DMS 273 (cell line): ENCODE results near the gene PHF3.
A peak's percentile ranks its signal among the peaks of the same experiment; 100 is the strongest.

Experiments used
- DNase-seq: peaks from one replicate; lab custom pipeline; 2025; ENCODE audit not compliant: unreplicated experiment; lab: John Stamatoyannopoulos, UW

Gene PHF3

GRCh38 chr6:63635588-63636517, at the start of gene PHF3:
Gene PHF3 (plus strand): TSS chr6:63635802. CDS start chr6:63646552, 10,750 bp downstream.
- peak; percentile 98 for DNase-seq

DNA sequence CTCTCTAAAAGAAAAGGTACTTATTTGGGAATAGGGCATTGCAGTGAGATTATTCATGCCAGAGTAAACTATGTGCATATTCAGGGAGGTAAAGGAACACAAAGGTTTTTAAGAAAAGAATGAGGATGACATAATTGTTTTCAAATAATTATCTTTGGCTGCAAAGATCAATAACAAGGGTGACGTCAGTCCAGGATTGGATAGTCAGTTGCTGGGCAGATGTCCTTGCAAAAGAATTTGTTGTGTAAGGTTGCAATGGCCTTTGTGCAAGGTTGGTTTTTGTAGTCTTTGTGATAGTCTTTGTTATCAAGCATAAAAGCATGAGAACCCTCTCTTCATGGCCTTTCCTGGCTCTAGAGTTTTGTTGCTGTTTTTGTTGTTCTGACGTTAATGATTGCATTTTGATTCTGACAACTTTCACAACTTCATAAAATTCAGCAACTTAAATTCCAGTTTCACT, 45.6 kb upstream of the PHF3 start:
- no peak for DNase-seq

DNA sequence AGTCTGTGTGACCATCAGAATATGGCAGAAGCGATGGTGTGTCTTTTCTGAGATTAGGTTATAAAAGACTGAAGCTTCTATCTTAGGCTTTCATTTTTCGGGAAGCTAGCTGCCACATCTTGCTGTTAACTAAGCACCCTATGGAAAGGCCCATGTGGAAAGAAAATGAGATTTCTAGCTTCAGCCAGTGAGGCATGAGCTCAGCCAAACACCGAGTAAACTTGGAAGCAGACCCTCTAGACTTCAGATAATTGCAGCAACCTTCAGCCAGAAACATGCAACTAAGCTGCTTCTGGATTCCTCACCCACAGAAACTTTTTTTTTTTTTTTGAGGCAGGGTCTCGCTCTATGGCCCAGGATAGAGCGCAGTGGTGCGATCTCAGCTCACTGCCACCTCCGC, 42.7 kb upstream of the PHF3 start:
- DNase-seq: no peak

DNA sequence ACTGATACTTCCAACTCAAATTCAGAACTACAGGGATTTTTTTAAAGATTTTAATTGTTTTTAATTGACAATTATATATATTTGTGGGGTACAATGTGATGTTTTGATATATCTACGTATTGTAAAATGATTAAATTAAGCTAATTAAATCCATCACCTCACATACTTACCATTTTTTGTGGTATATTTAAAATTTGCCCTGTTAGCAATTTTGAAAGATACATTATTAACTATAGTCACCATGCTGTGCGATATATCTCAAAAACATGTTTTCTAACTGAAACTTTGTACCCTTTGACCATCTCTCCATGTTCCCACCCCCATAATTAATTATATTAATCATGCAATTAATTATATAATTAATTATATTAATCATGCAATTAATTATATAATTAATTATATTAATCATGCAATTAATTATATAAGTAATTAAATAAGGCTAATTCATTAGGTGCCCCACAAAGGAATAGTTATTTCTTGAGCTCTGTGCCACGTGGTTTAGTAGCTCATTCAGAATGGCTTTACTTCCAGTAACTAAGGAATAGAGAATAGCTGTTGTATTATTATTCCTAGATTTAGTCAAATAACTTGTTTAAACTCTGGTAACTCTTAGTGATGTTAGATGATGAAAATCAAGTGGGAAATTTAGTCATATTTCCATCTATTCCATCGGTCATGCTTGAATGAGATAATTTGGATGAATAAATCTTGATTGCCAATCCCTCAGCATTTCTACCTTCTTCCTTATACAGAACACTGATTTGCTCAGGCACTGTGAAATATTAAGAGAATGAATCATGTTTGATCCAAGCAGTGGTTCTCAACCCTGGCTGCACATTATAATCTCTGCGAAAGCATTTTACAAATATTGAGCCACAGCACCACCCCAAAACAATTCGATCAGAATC, 38.2 kb upstream of the PHF3 start:
- no peak for DNase-seq

DNA sequence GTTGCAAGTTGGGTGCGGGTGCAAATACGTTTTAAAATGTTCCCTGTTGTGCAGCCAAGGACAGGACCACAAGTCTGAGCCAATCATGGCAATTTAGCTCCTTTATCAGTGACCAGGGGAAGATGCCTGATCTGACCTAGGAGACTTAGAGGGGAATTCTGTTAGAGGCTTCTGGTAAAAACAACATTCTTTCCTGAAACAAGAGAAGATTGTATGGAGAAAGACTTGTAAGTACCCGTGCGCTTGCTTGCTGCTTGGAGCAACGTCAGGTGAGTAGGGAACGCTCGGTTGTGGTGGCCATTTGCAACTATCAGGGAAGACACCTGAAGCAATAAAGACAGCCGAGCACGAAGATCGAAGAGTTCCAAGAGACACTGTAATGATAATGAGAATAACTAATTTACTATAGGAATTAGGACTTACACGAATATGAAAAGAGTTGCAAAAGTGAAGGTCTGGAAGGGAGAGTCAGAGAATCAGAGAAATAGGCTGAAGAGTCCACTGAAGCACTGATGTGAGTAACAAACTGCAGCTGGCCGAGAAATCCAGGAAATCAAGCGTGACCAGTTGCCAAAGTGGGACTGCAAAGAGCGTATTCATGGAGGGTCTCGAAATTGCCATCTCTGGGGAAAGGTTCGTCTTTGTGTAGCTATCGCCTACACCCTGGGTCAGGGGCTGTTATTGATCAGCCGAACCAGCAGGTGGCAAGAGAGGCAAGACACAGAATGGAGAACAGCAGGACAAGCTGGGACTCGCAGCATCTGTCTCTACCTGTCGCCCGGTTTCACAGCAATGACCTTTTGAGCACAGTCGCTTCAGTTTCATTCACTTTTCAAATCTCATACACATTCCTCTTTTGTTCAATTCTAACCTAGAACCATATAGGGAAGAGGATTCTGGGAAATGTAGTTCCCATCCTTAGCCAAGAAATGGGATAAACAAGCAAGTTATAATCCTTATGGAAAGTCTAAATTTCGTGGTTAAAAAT, 37.3 kb upstream of the PHF3 start:
- DNase-seq: peak; percentile 79

- DNase-seq: no peak
Observed at GRCh38 chr6:63599243-63599642, 36.4 kb upstream of the PHF3 start.

DNA sequence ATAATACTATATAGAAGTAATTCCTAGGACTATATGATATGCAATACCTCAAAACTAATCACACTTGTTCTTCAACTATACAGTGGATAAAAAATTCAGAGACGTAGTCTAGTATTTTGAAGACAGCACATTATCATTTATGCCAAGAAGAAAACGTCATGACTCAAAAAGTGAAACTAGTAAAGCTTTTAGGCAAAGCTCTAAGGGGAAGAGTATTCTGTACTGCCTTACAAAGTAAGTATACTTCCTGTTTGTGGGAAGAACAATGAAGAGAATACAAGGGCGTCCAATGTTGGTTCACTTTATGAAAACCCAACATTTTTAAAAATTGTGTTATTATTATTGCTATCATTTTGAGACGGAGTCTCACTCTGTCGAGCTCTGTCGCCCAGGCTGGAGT, 35.5 kb upstream of the PHF3 start:
- no peak for DNase-seq

DNA sequence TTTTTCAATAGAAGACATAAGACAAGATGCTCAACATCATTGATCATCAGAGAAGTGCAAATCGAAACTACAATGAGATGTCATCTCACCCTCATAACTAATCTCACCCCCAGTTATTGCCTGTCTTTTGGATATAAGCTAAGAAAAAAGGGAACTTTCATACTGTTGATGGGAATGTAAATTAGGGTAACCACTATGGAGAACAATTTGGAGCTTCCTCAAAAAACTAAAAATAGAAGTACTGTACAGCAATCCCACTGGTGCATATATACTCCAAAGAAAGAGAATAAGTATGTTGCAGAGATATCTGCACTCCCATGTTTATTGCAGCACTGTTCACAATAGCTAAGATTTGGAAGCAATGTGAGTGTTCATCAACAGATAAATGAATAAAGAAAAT, 26.4 kb upstream of the PHF3 start:
- no peak for DNase-seq

- no peak for DNase-seq
Observed at GRCh38 chr6:63610944-63611343, 24.7 kb upstream of the PHF3 start.

DNA sequence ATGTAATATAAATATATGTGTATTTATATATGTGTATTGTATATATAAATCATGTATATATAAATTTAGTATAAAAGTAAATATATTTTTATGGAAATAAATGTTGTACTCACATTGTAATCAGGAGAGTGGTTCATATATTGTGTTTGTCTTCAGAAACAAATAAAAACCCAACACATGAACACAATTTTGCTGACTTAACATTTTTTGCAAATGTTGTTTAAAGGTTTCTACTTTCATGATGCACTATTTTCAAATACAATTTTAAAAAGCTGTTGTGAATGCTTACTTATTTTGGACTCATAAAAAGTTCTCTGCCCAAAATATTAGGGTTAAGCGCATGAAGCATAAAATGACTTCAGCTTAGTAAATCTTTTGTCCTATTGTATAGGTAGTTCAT, 24.0 kb upstream of the PHF3 start:
- DNase-seq: no peak

DNA sequence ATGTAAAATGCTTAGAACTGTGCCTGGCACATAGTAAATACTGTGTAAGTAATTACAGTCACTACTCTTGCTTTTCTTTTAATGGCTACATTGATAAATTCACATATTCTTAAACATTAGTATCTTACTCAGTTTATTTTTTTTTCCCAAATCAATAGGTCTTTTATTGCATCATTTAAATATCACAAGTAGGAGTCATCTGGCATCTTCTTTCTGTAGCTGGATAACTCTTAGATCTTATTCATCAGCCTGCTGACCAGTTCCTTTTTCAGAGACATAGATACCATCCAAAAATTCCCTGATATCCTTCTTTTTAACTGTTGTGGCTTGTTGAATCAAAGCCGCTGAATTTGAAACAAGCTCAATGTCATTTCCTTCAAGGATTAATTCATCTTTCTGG, 20.0 kb upstream of the PHF3 start:
- DNase-seq: no peak

DNA sequence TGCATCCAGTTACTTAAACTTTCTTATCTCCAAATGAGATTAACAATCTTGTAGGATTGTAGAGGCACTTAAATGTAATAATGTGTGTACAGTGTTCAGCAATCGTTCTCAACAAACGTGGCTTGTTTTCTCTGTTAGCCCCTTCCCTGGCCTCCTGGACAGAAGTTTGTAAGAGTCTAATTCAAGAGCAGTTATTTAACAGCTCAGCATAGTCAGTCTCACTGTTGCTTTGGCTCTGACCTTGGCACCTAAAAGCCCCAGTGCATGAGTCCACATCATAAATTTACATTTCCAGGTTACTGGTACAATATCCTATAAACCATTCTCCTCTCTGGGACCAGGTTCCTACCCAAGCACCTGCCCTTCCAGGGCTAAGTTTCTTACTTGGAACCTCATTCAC, 11.5 kb upstream of the PHF3 start:
- no peak for DNase-seq

DNA sequence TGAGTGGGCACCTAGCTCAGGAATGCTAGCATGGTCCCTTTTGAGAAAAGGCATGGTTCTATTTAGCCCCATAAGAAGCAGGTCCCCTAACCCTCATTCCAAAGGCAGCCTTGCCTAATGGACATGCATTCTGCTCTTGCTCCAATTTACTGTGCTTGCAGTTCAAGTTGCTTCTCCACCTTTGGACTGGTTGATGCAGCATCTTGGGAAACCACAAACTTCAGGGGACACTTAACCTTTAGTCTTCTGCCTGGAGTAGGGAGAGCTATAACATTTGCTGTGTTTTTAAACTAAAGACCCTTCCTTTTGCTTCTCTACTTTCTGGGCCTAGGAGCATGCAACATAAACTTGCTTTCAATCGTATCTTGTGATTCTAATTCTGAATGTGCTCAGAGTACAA, 5.1 kb upstream of the PHF3 start:
- DNase-seq: no peak

- DNase-seq: peak; percentile 9
Observed at GRCh38 chr6:63634630-63635029, 972 bp upstream of the PHF3 start.

- no peak for DNase-seq
Observed at GRCh38 chr6:63635215-63635587, 401 bp upstream of the PHF3 start.

DNA sequence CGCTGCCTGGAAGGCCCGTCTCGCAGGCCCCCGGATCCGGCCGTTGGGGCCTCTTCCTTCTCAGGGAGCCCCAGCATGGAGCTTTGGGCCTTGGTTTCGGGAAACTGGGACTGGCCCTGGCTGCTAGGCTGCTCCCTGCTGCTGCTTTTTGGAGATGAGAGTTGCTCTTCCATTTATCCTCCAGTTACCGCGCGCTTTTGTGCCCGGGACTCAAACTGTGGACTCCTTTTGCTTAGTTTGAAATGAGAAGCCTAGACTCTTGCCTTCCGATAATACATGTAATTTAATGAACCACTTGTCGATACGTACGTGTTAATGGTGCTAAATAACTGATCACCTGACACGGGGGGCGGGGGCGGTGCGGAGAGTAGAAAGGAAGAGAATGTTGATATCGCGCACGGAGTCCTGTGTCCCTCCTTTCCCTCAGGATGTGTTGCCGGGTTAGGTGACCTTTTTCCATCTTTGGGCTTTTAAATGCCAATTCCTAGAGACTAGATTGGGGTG, 968 bp downstream of the PHF3 start:
- peak; percentile 68 for DNase-seq

- no peak for DNase-seq
Observed at GRCh38 chr6:63637865-63638445, 2.4 kb downstream of the PHF3 start.

GRCh38 chr6:63640062-63640461, 4.5 kb downstream of the PHF3 start:
- no peak for DNase-seq

- DNase-seq: peak; percentile 17
Observed at GRCh38 chr6:63643862-63644261, 8.3 kb downstream of the PHF3 start.

- peak; percentile 32 for DNase-seq
Observed at GRCh38 chr6:63644668-63645326, 9.2 kb downstream of the PHF3 start.
